HG02798 (cell line): Measurements from ENCODE around the gene TMEM219.
"Not testable (repeated sequence)": the region's sequence is repeated elsewhere in the genome, so short reads cannot be mapped to it uniquely, and the experiment has no call there.

ENCODE experiments used
- ATAC-seq: cut with Tn5 transposase; IDR thresholded peaks from one replicate; pipeline ENCODE4 v1.9.1; 2021; ENCODE audit warnings: mild to moderate bottlenecking; ENCODE audit not compliant: unreplicated experiment, poor library complexity

The TMEM219 gene

DNA sequence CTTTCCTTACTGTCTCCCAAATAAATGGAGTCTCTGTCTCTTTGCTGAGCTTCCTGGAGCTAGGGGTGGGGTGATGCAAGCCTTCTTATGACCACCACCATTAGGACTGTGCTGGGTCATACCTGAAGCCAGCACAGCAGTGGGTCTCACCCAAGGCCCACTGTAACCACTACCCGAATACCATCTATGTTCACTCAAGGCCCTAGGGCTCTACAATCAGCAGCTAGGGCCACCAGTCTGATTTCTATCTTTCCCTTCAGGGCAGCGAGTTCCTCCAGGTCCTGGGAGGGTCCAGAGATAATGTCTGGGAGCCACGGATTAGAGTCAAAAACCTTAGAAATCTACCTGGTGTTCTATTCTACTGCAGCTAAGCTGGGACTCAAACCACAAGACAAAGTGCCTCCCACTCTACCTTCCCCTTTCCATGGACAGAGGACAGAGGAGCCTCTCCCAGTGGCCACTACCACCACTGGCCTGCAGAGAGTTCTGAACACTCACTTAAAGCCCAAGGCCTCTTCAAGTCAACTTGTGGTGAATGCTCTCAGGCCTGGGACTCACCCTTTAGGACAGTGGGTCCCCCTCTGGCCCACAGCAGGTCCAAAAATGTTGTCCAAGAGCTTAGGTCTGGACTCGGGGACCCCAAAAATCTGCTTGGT, 10.9 kb upstream of the TMEM219 start:
- no peak for ATAC-seq

DNA sequence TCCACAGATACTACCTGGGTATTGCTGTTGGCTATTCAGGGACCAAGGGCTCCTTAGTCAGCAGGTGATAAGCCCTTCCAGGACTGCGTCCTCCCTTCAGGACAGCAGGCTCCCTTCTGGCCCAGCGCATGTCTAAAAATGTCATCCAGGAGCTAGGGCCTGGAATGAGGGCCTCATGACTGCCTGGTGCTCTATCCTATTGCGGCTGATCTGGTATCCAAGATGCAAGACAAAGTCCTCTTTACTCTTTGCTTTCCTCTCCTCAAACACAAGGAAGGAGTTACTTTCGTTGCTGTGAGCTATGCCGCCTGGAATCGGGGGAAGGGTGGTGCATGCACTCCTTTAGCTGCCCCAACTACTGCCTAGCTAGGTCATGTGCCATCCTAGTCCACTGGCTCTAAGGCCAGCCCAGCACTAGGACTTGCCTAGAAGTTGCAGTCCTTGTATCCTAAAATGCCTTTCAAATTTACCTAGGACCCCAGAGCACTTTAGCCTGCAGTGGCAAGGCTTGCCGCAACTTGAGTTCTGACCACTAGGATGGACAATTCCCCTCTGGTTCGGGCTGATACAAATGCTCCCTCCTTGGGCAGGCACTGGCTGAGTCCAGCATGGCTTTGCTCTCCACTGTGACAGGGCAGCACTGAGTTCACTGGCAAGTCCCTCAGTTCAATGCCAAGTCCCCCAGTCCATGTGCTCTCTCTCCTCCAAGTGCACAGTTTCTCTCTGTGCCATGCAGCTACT, 10.1 kb upstream of the TMEM219 start:
- ATAC-seq, result no peak

DNA sequence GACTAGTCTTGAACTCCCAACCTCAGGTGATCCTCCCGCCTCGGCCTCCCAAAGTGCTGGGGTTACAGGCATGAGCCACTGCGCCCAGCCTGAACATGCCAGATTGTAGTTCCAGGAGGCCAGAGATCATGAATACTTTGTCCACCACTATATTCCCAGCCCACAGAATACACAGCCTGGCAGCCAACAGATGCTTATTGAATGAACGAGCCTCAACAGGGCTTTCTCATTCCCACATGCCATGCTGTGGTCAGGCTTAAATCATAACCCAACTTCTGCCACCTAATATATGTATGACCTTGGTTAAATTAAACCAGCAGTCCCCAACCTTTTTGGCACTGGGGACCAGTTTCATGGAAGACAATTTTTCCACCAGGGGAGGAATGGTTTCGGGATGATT, 3.1 kb upstream of the TMEM219 start:
- no peak for ATAC-seq

DNA sequence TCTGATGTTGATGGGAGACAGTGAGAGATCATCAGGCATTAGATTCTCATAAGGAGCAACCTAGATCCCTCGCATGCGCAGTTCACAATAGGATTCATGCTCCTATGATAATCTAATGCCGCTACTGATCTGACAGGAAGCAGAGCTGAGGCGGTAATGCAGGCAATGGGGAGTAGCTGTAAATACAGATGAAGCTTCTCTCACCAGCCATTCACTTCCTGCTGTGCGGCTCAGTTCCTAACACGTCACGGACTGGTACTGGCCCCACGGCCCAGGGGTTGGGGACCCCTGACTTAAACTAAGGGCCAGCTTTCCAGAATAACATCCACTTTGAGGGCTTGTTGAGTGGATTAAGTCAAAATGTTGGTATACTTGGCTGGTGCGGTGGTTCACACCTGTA, 2.6 kb upstream of the TMEM219 start:
- no peak for ATAC-seq

DNA sequence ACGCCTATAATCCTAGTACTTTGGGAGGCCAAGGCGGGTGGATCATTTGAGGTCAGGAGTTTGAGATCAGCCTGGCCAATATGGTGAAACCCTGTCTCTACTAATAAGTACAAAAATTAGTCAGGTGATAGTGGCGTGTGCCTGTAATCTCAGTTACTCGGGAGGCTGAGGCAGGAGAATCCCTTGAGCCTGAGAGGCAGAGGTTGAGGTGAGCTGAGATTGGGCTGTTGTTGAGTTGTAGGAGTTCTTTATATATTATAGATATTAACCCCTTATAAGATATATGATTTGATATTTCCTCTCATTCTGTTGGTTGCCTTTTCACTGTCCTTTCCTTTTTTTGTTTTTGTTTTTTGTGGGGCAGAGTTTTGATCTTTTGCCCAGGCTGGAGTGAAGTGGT, 2.1 kb upstream of the TMEM219 start:
- not testable (repeated sequence) for ATAC-seq

DNA sequence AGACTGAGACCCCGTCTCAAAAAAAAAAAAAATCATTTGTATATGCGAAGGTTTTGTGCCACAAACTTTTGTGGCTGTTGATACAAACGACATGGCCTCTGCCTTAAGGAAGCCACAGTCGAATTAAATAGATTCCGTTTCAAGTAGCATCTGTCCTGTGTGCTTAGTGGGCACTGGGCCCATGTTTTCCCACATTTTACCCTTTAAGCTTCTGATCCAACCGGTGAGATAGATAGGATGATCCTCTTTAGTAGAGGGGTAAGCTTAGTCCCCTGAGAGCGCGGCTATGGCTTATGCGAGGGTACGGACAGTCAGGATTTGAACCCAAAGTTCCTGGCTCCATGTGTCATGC, 776 bp upstream of the TMEM219 start:
- no peak for ATAC-seq

DNA sequence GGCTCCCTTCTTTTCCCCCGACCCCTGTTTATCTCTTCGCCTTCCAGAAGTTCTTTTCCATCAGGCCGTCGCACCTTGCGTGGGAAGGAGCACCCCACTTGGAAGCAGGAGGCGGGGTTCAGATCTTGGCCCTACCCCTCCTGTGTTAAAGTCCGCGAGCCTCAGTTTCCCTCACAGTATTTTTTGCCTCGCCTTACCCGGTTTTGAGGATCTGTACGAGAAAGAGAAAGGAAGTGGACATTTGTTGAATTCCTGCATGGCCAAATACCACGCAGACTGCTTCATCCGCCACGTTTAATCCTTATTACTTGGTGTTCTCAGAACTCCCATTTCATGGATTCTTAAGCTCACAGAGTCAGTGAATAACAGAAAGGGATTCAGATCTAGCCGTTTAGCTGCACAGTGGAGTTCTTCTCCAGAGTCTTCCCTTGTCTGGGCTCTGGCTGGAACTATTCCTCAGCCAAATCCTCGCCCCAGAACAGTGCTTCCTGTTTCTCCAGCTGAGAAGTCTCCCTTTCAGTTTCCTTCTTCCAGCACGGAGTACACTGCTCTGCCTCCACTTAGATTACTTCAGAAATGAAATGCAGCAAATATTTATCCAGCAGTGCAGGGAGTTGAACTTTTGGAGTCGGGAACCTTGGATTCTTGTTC, 590 bp downstream of the TMEM219 start:
- no peak for ATAC-seq

DNA sequence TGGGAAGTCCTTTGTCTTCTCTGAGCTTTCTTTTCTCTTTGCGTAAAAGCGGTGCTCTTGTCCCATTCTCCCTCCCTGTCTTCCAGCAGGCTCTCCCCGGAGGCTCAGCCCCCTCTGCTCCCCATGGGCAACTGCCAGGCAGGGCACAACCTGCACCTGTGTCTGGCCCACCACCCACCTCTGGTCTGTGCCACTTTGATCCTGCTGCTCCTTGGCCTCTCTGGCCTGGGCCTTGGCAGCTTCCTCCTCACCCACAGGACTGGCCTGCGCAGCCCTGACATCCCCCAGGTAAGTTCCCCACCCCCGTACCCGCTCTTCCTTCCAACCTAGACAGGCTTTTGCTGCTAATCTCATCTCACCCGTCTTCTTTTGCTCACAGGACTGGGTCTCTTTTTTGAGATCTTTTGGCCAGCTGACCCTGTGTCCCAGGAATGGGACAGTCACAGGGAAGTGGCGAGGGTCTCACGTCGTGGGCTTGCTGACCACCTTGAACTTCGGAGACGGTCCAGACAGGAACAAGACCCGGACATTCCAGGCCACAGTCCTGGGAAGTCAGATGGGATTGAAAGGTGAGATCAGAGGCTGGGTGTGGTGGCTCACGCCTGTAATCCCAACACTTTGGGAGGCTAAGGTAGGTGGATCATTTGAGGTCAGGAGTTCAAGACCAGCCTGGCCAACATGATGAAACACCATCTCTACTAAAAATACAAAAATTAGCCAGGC, 1.3 kb downstream of the TMEM219 start:
- no peak for ATAC-seq

DNA sequence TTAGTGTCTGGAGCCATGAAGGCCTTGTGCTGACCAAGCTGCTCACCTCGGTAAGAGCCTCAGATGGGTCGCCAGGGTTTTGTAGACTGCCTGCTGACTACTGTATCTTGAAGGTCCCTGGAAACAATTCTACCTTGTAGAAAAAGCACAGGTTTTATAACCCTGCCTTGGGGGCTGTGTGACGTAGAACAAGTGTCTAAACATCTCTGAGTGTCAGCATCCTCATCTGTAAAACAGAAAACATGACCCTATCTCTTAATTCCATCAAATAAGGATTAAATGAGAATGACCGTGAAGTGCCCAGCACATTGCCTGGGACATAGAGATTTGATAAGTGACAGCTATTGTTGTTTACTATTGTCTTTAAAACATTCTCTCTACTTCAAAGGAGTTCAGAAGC, 6.3 kb downstream of the TMEM219 start:
- no peak for ATAC-seq

DNA sequence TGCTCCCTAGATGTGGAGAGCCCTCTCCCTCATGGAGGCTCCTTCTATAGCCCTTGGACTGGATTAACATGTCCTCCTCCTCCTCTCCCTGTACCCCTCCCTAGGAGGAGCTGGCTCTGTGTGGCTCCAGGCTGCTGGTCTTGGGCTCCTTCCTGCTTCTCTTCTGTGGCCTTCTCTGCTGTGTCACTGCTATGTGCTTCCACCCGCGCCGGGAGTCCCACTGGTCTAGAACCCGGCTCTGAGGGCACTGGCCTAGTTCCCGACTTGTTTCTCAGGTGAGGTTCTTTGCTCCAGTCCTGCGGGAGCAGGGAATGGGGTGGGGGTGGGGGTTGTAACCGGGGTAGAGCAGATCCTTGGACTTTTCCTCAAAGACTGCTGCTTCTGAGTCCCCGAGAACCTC, 9.4 kb downstream of the TMEM219 start:
- ATAC-seq, result no peak

DNA sequence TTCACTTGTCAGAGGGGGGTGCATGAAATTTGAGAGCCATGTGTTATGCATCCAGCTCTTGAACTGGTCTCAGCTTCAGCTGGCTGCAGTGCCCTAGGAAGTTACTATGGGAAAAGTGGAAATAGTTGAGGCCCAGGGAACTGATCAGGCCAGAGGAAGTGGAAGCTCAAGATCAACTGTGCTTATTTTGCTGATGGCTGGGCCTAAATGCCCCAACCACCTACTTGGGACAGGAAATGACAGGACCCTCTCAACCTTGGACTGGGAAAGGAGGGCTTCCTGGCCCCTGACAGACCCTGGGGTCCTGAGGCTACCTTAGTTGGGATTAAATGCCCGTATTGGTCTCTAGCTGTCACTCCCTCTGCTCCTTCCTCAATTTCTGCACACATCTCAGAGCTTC, 10.6 kb downstream of the TMEM219 start:
- ATAC-seq, result no peak

DNA sequence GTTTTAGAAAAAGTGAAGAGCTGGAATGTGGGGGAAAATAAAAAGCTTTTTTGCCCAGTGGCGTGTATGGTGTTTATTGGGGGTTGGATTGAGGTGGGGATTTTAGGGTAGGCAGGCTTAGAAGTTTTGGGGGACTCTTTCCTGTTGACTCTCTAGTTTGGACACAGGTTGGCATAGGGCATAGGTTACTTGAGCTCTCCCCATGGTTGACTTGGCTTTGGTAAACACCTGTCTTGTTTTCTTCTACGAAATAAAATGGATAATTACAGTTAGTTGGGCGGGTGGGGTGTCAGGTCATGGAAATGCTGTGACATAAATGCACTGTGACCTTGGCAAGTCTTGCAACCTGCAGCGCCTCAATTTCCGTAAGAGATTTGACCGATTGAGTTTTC, 11.1 kb downstream of the TMEM219 start:
- ATAC-seq, result no peak

DNA sequence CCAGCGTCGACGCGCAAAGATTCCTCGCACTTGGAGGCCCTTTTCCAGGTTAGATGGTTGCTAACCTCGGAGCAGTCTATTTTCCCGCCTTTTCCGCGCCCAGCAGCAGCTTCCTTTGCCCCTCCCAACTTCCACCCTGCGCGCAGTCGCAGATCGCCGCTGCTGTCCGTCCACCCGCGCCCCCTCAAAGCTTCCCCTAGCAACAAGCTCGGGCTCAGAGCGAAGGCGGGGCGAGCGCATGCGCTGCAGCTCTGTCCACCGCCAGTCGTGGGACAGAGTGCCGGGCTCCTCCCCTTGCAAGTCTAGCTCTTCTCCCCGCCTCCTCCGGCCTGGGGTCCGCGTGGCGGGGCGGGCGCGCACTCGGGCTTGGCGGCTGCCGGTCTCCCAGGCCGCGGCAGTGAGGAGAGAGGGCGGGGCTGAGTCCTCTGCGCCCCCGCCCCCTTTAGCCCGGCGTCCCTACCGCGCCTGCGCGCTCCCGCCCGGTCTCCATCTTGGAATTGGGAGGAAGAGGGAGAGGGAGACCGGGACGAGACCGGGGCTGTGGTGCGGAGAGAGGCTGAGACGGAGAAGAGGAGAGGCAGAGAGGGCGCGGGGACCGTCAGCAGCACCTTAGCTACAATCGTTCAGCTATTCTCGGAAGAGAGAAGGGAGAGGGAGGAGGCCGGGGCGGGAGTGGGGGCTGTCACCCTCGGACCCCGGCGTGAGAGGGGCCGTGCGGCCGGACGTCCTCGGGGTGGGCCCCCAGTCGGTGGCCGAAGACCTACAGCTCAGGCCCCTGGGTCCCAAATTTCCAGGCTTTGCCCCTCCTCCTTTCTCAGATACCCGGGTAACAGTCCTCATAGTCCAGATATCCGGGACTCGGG, 11.7 kb downstream of the TMEM219 start, which contains the start of gene TAOK2:
Gene TAOK2, plus strand, starts transcription at position 485 of the 863 bp plus-strand sequence. CDS start 3,905 bp downstream, outside the sequence.
- peak; percentile 97 for ATAC-seq

DNA sequence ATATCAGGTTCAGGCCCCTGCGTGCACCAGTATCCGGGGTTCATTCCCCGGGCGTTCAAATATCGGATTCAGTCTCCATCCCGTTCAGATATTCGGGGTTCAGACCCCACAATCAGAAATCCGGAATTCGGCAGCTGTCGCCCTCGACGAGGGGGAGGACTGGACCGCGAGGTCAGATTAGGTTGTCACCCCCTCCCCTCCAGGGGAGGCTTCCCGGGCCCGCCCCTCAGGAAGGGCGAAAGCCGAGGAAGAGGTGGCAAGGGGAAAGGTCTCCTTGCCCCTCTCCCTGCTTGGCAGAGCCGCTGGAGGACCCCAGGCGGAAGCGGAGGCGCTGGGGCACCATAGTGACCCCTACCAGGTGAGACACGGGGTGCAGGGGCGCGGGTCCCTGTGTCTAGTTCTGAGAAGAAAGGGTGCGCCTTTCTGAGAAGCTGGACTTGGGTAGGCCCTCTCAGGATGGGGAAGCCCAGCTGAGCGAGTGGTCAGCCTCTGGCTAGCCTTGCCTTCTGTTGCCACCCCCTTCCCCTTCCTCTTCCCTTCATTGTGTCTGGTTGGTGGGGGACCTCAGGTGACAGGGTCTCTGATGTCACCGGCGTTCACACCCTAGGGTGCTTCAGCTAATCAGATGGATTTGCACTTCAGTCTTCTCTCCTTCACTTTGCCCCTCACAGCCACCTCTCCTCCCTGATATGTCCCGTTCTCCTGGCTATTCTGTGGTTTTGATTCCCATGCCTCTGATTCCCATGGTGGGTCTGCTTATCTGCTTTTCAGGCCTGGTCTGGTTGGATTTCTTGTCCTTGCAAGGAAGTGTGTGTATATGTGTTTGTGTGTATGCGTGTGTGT, 12.6 kb downstream of the TMEM219 start:
- ATAC-seq, result no peak

DNA sequence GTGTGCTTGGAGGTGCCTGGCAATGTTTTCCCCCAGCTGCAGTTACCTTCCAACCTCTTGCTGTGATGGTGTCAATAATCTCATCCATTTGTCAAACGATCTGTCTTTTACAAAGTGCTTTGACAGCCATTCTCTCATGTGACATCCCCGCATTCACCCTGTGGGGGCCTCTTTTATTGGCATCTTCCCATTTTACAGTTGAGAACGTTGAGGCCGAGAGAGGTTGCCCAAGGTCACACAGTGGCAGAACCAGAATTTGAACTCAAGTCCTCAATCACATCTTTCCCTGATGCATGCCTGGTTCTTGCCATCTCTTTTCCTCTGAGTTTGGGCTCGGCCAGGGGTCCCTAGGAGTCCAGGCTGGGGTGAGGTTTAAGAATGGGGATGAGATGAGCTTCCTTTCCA, 13.3 kb downstream of the TMEM219 start:
- ATAC-seq, result no peak

DNA sequence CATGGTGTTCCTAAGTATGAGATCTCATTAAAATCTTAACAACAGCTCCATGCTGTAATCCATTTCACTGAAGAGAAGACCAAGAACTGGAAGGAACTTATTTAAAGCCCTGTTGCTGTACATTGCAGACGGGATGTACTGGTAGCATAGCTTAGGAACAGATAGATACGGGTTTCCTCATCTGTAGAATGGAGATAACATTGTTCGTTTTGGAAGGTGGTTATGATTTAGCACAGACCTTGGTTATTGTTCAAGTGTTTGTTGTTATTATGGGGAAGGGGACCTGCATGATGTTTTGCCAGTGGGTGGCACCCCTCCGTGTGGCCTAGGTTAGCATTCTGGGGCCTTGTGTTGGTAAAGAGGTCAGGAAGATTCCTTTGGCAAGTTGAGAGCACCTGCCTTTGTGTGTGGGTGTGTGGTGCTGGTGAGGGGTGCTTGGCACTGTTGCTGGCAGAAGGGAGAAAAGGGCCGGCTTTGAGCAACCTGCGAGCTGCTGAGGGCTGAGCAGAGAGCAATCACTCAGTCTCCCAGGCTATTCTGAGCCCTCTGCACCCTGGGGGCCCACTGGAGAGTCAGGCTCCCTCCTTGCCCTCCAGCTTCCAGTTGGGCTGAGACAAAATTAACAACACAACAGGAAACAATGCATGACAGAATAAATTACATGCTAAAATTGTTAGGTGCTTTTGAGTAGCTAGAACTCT, 14.1 kb downstream of the TMEM219 start:
- no peak for ATAC-seq

DNA sequence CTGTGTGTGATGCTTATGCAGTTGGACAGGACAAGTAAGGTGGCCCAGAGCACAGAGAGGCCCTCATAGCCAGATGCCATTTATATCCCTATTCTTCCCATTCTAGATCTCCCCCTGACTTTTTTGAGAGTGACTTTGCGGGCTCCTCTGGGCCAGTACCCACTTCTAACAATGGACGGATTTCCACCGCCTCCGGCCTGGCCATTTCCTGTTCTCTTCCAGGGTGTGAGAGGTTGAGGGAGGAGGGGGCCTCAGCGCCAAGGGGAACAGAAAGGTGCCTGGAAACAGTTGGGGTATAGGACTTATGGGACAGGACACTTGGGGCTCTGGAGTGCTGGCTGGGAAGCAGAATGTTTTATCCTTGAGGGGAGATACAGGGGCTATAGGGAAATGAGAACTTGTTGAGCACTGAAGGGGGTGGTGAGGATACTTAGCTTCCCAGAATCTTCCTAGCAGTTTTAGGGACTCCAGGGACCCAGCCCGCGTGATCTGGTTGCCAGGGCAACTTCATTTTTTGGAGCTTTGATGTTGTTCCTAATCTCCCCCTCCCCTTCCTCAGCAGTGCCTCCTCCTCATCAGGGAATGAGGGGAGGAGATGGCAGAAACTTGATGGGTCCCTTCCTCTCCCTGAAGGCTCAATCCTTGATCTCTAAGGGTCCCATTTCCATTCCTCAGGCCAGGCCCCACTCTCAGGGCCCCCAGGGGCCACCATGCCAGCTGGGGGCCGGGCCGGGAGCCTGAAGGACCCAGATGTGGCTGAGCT, 15.4 kb downstream of the TMEM219 start:
- ATAC-seq, result no peak

DNA sequence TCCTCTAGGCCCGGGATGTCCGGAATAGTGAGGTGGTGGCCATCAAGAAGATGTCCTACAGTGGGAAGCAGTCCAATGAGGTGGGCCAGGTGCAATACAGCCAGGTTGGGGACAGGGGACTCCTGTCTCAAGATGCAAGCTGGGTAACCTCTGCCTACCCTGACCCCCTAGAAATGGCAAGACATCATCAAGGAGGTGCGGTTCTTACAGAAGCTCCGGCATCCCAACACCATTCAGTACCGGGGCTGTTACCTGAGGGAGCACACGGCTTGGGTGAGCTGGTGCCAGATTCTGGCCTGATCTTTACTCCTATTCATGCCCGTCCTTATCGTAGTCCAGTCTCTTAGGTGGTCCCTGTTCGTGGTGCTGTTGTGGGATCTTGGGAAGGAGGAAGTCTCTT, 16.2 kb downstream of the TMEM219 start:
- ATAC-seq, result no peak
